GM12878 (cell line): ENCODE measurements around the gene ORM2. TPM values are rescaled to one million over a fixed set of nuclear protein-coding genes. Genes with fewer than 3 reads are reported as not detected.

Experiments used
- ATAC-seq: fragments of 200-7000 bp; cut with Tn5 transposase; 3 replicates; pipeline ENCODE4 v1.9.1; 2020; ENCODE audit warnings: mild to moderate bottlenecking, moderate library complexity
- BruUV-seq: library from RNA; stranded (reverse); fragments of 400-500 nt; replicated peaks from 2 replicates; lab custom pipeline; 2021; lab: Mats Ljungman, UMichigan
- CTCF ChIA-PET: fragments of 300-600 bp; sonication (Branson Sonifier 250); formaldehyde crosslinking; extraction: SDS; loops from one replicate; lab custom pipeline; 2021; ENCODE audit warnings: inconsistent platforms; lab: Yijun Ruan, JAX
- POLR2A ChIA-PET: fragments of 350-600 bp; formaldehyde crosslinking; extraction: SDS; loops from one replicate; lab custom pipeline; 2021; ENCODE audit warnings: inconsistent platforms; lab: Charles Lee
- RAD21 ChIA-PET: fragments of 300-600 bp; sonication (Branson Sonifier 250); formaldehyde crosslinking; loops from one replicate; lab custom pipeline; 2023; ENCODE audit warnings: antibody characterized with exemption; ENCODE audit not compliant: unreplicated experiment; lab: Charles Lee
- SMC1A ChIA-PET: fragments of 300-600 bp; sonication (Branson Sonifier 250); formaldehyde crosslinking; loops from one replicate; lab custom pipeline; 2023; ENCODE audit not compliant: unreplicated experiment, uncharacterized antibody; lab: Charles Lee
- DNase-seq: peaks from one replicate; pipeline ENCODE4 v3.0.0-alpha.2; 2011; ENCODE audit warnings: low read depth, low spot score
- FAIRE-seq: peaks from 3 replicates; lab custom pipeline; 2011; peaks lifted over from hg19 to GRCh38; lab: Jason Lieb, UNC
- H2AFZ ChIP-seq: 2 replicates; pipeline ENCODE4 v1.6.0; 2011; ENCODE audit warnings: low read depth, low read length, control low read depth; ENCODE audit not compliant: control insufficient read depth
- H3K27ac ChIP-seq: 2 replicates; pipeline ENCODE4 v1.5.1; 2011; ENCODE audit warnings: control low read depth; ENCODE audit not compliant: control insufficient read depth, insufficient read depth
- H3K27me3 ChIP-seq, 2 experiments: replicated peaks in 1 of 2; 2 replicates each; pipeline versions ENCODE4 v1.6.0 to v1.6.1; 2011; ENCODE audit warnings: low read length in 1 of 2; ENCODE audit not compliant: control insufficient read depth in 2 of 2, insufficient read depth in 2 of 2
- H3K36me3 ChIP-seq, 2 experiments: 2 replicates each; pipeline ENCODE4 v1.5.1; 2011; ENCODE audit warnings: low read length in 1 of 2; ENCODE audit not compliant: control insufficient read depth in 2 of 2, insufficient read depth in 2 of 2
- H3K4me1 ChIP-seq: 2 replicates; pipeline ENCODE4 v1.6.1; 2011; ENCODE audit warnings: mild to moderate bottlenecking, low read length, moderate library complexity, mixed read lengths; ENCODE audit not compliant: control insufficient read depth, insufficient read depth
- H3K4me2 ChIP-seq: 2 replicates; pipeline ENCODE4 v1.6.0; 2011; ENCODE audit warnings: control low read depth; ENCODE audit not compliant: control insufficient read depth, insufficient read depth
- H3K4me3 ChIP-seq: fragments of 200-600 bp; sonication (generic); 2 replicates; pipeline ENCODE4 v1.5.1; 2016
- H3K79me2 ChIP-seq: 2 replicates; pipeline ENCODE4 v1.6.0; 2011; ENCODE audit warnings: low read length; ENCODE audit not compliant: control insufficient read depth, insufficient read depth
- H3K9ac ChIP-seq: 2 replicates; pipeline ENCODE4 v1.8.0; 2011; ENCODE audit warnings: low read length, control low read depth, mixed read lengths; ENCODE audit not compliant: control insufficient read depth, insufficient read depth
- H3K9me3 ChIP-seq: replicated peaks from 3 replicates; pipeline ENCODE4 v1.5.1; 2011; ENCODE audit warnings: mild to moderate bottlenecking, low read length; ENCODE audit not compliant: control insufficient read depth, insufficient read depth
- H4K20me1 ChIP-seq: 2 replicates; pipeline ENCODE4 v1.6.0; 2011; ENCODE audit not compliant: control insufficient read depth, insufficient read depth
- CBFB ChIP-seq: IDR thresholded peaks from 2 replicates; pipeline ENCODE4 v1.6.1; 2016; ENCODE audit warnings: antibody characterized with exemption, low read depth
- CBX5 ChIP-seq: sonication (generic); IDR thresholded peaks from 2 replicates; pipeline ENCODE4 v1.6.1; 2016; ENCODE audit warnings: low read depth, moderate library complexity, mild to moderate bottlenecking, inconsistent platforms
- EP300 ChIP-seq, 2 experiments: fragments of 150-350 bp in 1 of 2; IDR thresholded peaks; 2 replicates each; pipeline ENCODE4 v1.6.1; 2011 to 2012; ENCODE audit warnings: low read depth in 2 of 2, low read length in 2 of 2, borderline replicate concordance in 1 of 2, improper control_type of control experiment in 1 of 2, inconsistent platforms in 1 of 2; ENCODE audit not compliant: control insufficient read depth in 1 of 2
- GABPA ChIP-seq: IDR thresholded peaks from 2 replicates; pipeline ENCODE4 v1.6.1; 2014; ENCODE audit warnings: antibody characterized with exemption, low read depth, mild to moderate bottlenecking, inconsistent platforms
- HDAC6 ChIP-seq: fragments of 200-600 bp; sonication (generic); IDR thresholded peaks from one replicate; pipeline ENCODE4 v1.8.0; 2017; ENCODE audit warnings: antibody characterized with exemption; ENCODE audit not compliant: unreplicated experiment
- IKZF1 ChIP-seq: fragments of 450-650 bp; conservative IDR thresholded peaks from 2 replicates; pipeline ENCODE4 v1.6.1; 2017; ENCODE audit warnings: antibody characterized with exemption, mild to moderate bottlenecking
- IKZF2 ChIP-seq, 2 experiments: fragments of 450-650 bp; IDR thresholded peaks; 2 replicates each; pipeline ENCODE4 v1.6.1; 2017; ENCODE audit warnings: mild to moderate bottlenecking in 2 of 2, moderate library complexity in 2 of 2
- JUNB ChIP-seq: IDR thresholded peaks from 2 replicates; pipeline ENCODE4 v1.6.1; 2016; ENCODE audit warnings: antibody characterized with exemption, mild to moderate bottlenecking
- PML ChIP-seq: IDR thresholded peaks from 2 replicates; pipeline ENCODE4 v1.6.1; 2012; ENCODE audit warnings: low read length, inconsistent platforms
- RAD21 ChIP-seq: IDR thresholded peaks from 2 replicates; pipeline ENCODE4 v1.6.1; 2011; ENCODE audit warnings: mild to moderate bottlenecking, low read depth, low read length, moderate library complexity; ENCODE audit not compliant: insufficient read depth
- RB1 ChIP-seq: fragments of 450-650 bp; formaldehyde crosslinking; IDR thresholded peaks from 2 replicates; pipeline ENCODE4 v1.6.1; 2017; ENCODE audit warnings: mild to moderate bottlenecking, borderline replicate concordance
- RBBP5 ChIP-seq: fragments of 200-600 bp; sonication (generic); conservative IDR thresholded peaks from 2 replicates; pipeline ENCODE4 v1.6.1; 2016
- RUNX3 ChIP-seq: IDR thresholded peaks from 2 replicates; pipeline ENCODE4 v1.6.1; 2012; ENCODE audit warnings: low read length, inconsistent platforms
- SIX5 ChIP-seq: IDR thresholded peaks from 2 replicates; pipeline ENCODE4 v1.6.1; 2011; ENCODE audit warnings: mild to moderate bottlenecking, low read depth, low read length, moderate library complexity; ENCODE audit not compliant: severe bottlenecking
- SPI1 ChIP-seq: IDR thresholded peaks from 2 replicates; pipeline ENCODE4 v1.6.1; 2011; ENCODE audit warnings: low read depth, mild to moderate bottlenecking, low read length, moderate library complexity, borderline replicate concordance; ENCODE audit not compliant: insufficient read depth
- WRNIP1 ChIP-seq: IDR thresholded peaks from 2 replicates; pipeline ENCODE4 v1.6.1; 2011; ENCODE audit warnings: low read depth, low read length, improper control_type of control experiment, borderline replicate concordance
- ZNF274 ChIP-seq: IDR thresholded peaks from one replicate; pipeline ENCODE4 v1.8.0; 2011; ENCODE audit not compliant: insufficient read length, insufficient read depth
- WGBS: methylation state at CpG from one replicate; pipeline ENCODE4 v1.1.6; 2016; ENCODE audit warnings: low lambda C conversion rate; ENCODE audit not compliant: insufficient replicate concordance, insufficient coverage; ENCODE audit errors: missing lambda C conversion rate; 5-methylcytosine and 5-hydroxymethylcytosine counted together
- in situ Hi-C: fragments of 300-500 bp; cut with MboI; formaldehyde crosslinking; loops from 9 replicates; pipeline ENCODE4 v1.14.3; 2018; ENCODE audit warnings: mixed read lengths
- intact Hi-C: fragments of 100-400 bp; cut with micrococcal nuclease; formaldehyde crosslinking; loops from one replicate; pipeline ENCODE4 v1.14.2; 2022; ENCODE audit not compliant: unreplicated experiment
- polyA plus RNA-seq, 11 experiments: library from polyadenylated mRNA; depleted of rRNA in 4 of 11; unstranded in 6 of 11; stranded (reverse) in 5 of 11; fragments of >200 nt; fragmentation: Nextera tagmentation in 4 of 11; fragmentation: Illumina TruSeq in 1 of 11; extraction: Ambion mirVana in 4 of 11; extraction: Trizol in 1 of 11; gene quantifications; 1 replicate in 1 of 11; 2 replicates in 10 of 11; pipeline versions ENCODE4 v1.2.1 to v1.2.3, GENCODE V29; 2011 to 2016; ENCODE audit warnings: inconsistent platforms in 2 of 11, missing spikeins in 2 of 11, low read depth in 1 of 11
- total RNA-seq, 4 experiments: library from RNA; depleted of rRNA in 3 of 4; stranded (reverse); fragments of >200 nt in 3 of 4; fragmentation: Illumina TruSeq in 1 of 4; extraction: Trizol in 1 of 4; gene quantifications; 2 replicates each; pipeline versions ENCODE4 v1.2.1 to v1.2.3, GENCODE V29; 2013 to 2021
- TF ChIP-seq, protein P1 (sequence below): IDR thresholded peaks from 2 replicates; pipeline ENCODE4 v1.6.1; 2011; ENCODE audit warnings: low read depth, low read length, improper control_type of control experiment, borderline replicate concordance
- TF ChIP-seq, protein P2 (sequence below): fragments of 150-350 bp; IDR thresholded peaks from 2 replicates; pipeline ENCODE4 v1.6.1; 2014; ENCODE audit warnings: mild to moderate bottlenecking, low read depth, low read length
- TF ChIP-seq, protein P3 (sequence below): IDR thresholded peaks from 2 replicates; pipeline ENCODE4 v1.6.1; 2012; ENCODE audit warnings: low read length, inconsistent platforms

ORM2 gene
- total and polyA plus RNA-seq, 10 of the 15 experiments (the other 5 are each of a cell fraction or from before 2014, with no cell fraction given) = 0.64 TPM; not detected in 9

GRCh38 chr9:114318416-114318815 is 11.3 kb upstream of the ORM2 start:
- in situ Hi-C loops (no loop called here), intact Hi-C loops (no loop called here)
- RAD21 ChIA-PET = no interaction called here
- ATAC-seq (no peak), FAIRE-seq (no peak), DNase-seq (no peak)
- TF ChIP-seq JUNB = no peak
- no peak for TF ChIP-seq RBBP5
- TF ChIP-seq HDAC6 = no peak
- no peak for TF ChIP-seq CBFB
- TF ChIP-seq IKZF1 = no peak
- no peak for TF ChIP-seq GABPA
- TF ChIP-seq ZNF274 = no peak
- no peak for TF ChIP-seq IKZF2 (IDR thresholded peaks at IDR 0.05)
- TF ChIP-seq, protein P1, sequence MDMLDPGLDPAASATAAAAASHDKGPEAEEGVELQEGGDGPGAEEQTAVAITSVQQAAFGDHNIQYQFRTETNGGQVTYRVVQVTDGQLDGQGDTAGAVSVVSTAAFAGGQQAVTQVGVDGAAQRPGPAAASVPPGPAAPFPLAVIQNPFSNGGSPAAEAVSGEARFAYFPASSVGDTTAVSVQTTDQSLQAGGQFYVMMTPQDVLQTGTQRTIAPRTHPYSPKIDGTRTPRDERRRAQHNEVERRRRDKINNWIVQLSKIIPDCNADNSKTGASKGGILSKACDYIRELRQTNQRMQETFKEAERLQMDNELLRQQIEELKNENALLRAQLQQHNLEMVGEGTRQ = no peak
- TF ChIP-seq, protein P2, sequence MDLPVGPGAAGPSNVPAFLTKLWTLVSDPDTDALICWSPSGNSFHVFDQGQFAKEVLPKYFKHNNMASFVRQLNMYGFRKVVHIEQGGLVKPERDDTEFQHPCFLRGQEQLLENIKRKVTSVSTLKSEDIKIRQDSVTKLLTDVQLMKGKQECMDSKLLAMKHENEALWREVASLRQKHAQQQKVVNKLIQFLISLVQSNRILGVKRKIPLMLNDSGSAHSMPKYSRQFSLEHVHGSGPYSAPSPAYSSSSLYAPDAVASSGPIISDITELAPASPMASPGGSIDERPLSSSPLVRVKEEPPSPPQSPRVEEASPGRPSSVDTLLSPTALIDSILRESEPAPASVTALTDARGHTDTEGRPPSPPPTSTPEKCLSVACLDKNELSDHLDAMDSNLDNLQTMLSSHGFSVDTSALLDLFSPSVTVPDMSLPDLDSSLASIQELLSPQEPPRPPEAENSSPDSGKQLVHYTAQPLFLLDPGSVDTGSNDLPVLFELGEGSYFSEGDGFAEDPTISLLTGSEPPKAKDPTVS = no peak
- TF ChIP-seq SIX5 = no peak
- TF ChIP-seq, protein P3, sequence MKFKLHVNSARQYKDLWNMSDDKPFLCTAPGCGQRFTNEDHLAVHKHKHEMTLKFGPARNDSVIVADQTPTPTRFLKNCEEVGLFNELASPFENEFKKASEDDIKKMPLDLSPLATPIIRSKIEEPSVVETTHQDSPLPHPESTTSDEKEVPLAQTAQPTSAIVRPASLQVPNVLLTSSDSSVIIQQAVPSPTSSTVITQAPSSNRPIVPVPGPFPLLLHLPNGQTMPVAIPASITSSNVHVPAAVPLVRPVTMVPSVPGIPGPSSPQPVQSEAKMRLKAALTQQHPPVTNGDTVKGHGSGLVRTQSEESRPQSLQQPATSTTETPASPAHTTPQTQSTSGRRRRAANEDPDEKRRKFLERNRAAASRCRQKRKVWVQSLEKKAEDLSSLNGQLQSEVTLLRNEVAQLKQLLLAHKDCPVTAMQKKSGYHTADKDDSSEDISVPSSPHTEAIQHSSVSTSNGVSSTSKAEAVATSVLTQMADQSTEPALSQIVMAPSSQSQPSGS = no peak
- TF ChIP-seq WRNIP1 = no peak
- TF ChIP-seq EP300 (IDR thresholded peaks at IDR 0.05; ENCODE audit: borderline replicate concordance in 1 of 2, control insufficient read depth in 1 of 2, low read depth in 2 of 2, low read length in 2 of 2) = no peak
- TF ChIP-seq PML = no peak
- no peak for TF ChIP-seq SPI1
- TF ChIP-seq RB1 = no peak
- no peak for TF ChIP-seq RUNX3
- TF ChIP-seq CBX5 = no peak
- no peak for TF ChIP-seq RAD21
- Histone ChIP-seq H2AFZ (no peak overlapping the region), H3K9ac (no peak overlapping the region), H3K79me2 (no peaks in the 10 kb centered on the region), H3K4me1 (no peaks in the 10 kb centered on the region), H3K36me3 (no peaks in the 10 kb centered on the region), H3K4me2 (no peak overlapping the region), H3K27me3 (no peaks in the 10 kb centered on the region), H3K4me3 (no peak overlapping the region), H3K27ac (no peak overlapping the region), H3K9me3 (no peaks in the 10 kb centered on the region), H4K20me1 (no peaks in the 10 kb centered on the region)
- POLR2A ChIA-PET = no interaction called here
- SMC1A ChIA-PET = no interaction called here
- 64% methylated on average over 8 of the region's 8 CpGs for WGBS
- no TSS peak for BruUV-seq
- CTCF ChIA-PET = no interaction called here
